NCI-H446 (cell line): ENCODE measurements around the gene CBR1.
A peak's percentile ranks its signal among the peaks of the same experiment; 100 is the strongest.
"Not testable (repeated sequence)": the region's sequence is repeated elsewhere in the genome, so short reads cannot be mapped to it uniquely, and the experiment has no call there.

ENCODE experiments used
- DNase-seq, 2 experiments: peaks; one replicate each; lab custom pipeline; 2025; lab: John Stamatoyannopoulos, UW

CBR1 gene

GRCh38 chr21:36048357-36048756, 21.5 kb upstream of the CBR1 start:
- no peak for DNase-seq

GRCh38 chr21:36052860-36053714, 16.7 kb upstream of the CBR1 start:
- no peak for DNase-seq

GRCh38 chr21:36053715-36054062, 16.1 kb upstream of the CBR1 start:
- DNase-seq = no peak

GRCh38 chr21:36055551-36055950, 14.3 kb upstream of the CBR1 start:
- DNase-seq = no peak

- DNase-seq = no peak
Observed at GRCh38 chr21:36059823-36060158, 10.0 kb upstream of the CBR1 start.

- peak; percentile 88 to 92 for DNase-seq
Observed at GRCh38 chr21:36060159-36060921, 9.5 kb upstream of the CBR1 start, which contains the start of gene SETD4. TSS of gene SETD4 (minus strand) at chr21:36060526. CDS start at chr21:36058888, 1,638 bp downstream.

GRCh38 chr21:36061445-36061844, 8.4 kb upstream of the CBR1 start:
- no peak for DNase-seq

GRCh38 chr21:36063375-36064084, 6.3 kb upstream of the CBR1 start:
- no peak for DNase-seq

- no peak for DNase-seq
Observed at GRCh38 chr21:36064085-36064460, 5.8 kb upstream of the CBR1 start.

GRCh38 chr21:36065497-36066036, 4.3 kb upstream of the CBR1 start:
- no peak for DNase-seq

- no peak for DNase-seq
Observed at GRCh38 chr21:36068748-36069398, 951 bp upstream of the CBR1 start.

GRCh38 chr21:36070999-36071398, 1.2 kb downstream of the CBR1 start:
- no peak for DNase-seq

- DNase-seq = no peak
Observed at GRCh38 chr21:36072453-36073162, 2.8 kb downstream of the CBR1 start.

GRCh38 chr21:36073181-36073580, 3.4 kb downstream of the CBR1 start:
- no peak for DNase-seq

GRCh38 chr21:36073911-36074310, 4.1 kb downstream of the CBR1 start:
- DNase-seq = not testable (repeated sequence)

GRCh38 chr21:36075171-36075570, 5.3 kb downstream of the CBR1 start:
- no peak for DNase-seq

GRCh38 chr21:36075953-36076352, 6.1 kb downstream of the CBR1 start:
- DNase-seq = no peak

- DNase-seq = no peak
Observed at GRCh38 chr21:36076878-36077655, 7.2 kb downstream of the CBR1 start.

GRCh38 chr21:36077758-36078157, 7.9 kb downstream of the CBR1 start:
- DNase-seq = no peak

GRCh38 chr21:36079010-36079649, 9.3 kb downstream of the CBR1 start:
- no peak for DNase-seq
